ENCODE results near the gene CCDC18.
"Not testable (repeated sequence)": the region's sequence is repeated elsewhere in the genome, so short reads cannot be mapped to it uniquely, and the experiment has no call there.

Gene CCDC18, protein sequence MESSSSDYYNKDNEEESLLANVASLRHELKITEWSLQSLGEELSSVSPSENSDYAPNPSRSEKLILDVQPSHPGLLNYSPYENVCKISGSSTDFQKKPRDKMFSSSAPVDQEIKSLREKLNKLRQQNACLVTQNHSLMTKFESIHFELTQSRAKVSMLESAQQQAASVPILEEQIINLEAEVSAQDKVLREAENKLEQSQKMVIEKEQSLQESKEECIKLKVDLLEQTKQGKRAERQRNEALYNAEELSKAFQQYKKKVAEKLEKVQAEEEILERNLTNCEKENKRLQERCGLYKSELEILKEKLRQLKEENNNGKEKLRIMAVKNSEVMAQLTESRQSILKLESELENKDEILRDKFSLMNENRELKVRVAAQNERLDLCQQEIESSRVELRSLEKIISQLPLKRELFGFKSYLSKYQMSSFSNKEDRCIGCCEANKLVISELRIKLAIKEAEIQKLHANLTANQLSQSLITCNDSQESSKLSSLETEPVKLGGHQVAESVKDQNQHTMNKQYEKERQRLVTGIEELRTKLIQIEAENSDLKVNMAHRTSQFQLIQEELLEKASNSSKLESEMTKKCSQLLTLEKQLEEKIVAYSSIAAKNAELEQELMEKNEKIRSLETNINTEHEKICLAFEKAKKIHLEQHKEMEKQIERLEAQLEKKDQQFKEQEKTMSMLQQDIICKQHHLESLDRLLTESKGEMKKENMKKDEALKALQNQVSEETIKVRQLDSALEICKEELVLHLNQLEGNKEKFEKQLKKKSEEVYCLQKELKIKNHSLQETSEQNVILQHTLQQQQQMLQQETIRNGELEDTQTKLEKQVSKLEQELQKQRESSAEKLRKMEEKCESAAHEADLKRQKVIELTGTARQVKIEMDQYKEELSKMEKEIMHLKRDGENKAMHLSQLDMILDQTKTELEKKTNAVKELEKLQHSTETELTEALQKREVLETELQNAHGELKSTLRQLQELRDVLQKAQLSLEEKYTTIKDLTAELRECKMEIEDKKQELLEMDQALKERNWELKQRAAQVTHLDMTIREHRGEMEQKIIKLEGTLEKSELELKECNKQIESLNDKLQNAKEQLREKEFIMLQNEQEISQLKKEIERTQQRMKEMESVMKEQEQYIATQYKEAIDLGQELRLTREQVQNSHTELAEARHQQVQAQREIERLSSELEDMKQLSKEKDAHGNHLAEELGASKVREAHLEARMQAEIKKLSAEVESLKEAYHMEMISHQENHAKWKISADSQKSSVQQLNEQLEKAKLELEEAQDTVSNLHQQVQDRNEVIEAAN (N-terminal part only)

DNA sequence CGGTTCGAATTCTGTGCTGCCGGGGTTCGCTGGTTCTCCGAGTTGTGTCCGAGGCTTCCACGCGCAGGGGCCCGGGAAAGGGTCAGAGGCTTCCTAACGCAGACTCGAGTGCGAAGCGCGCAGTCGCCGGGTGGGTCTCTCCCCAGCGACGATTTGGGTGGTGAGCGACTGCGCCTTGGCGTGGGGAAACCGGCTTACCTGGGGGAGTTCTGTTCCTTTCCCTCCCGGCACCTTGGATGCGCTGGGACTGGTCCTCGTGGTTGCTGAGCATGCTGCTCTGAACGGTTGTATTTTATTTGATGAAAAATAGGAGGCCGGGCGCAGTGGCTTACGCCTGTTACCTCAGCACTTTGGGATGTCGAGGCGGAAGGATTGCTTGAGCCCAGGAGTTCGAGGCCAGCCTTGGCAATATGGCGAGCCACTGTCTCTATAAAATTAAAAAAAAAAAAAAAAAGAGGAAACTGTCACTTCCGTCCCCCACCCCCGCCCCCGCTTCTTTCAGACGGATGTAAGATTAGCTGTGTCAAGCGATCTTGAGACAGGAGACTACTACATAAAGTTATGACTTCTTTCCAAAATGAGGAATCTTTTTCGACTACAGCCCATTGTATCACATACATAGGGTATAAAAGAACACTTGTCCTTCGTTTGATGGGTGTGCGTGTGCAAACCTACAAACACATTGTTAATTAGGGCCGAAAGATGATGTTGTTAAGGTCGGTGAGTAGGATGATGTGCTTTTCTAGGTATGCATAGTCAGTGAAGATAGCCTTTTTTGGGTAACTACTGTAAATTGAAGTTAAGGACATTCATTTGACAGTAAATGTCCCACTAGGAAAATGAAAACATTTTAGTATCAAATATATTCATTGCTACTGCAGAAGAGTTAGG, at the start of gene CCDC18:
TSS of gene CCDC18 (plus strand) at position 2 of the 891 bp plus-strand sequence. CDS start 2,638 bp downstream, outside the sequence.
- no peak for DNase-seq

DNA sequence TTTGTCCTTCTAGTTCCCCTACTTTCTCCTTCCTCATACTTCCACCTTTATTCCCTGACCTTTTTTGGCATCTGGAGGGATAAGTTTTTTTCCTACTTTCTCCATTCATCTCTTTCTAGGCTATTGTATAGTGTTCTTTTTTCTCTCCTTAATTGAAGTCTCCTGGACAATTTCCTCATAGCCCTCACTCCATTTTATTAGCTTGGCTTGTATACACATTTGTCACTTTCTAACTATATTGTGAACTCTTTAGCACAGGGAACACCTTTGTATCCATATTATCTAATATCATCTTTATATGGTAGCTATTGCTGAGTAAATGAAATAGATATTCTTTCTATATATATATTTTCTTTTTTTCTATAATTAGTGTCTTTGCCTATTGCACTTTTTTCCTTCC, 47.9 kb upstream of the CCDC18 start:
- no peak for DNase-seq

DNA sequence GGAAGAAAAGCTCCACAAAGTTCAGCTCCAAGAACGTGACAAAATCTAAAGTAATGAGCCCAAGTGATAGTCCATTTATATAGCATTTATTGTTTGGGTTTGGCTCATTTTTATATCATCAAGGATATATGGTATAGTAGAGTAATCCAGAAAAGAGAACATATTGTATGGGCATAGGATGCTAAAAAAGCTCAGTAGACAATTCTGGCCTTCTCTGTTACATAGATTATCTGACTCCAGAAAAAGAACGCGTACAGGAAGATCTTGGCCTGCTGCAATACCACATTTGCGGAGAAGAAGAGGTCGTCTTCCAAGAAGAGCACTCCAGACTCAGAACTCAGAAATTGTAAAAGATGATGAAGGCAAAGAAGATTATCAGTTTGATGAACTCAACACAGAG, 44.1 kb upstream of the CCDC18 start:
- no peak for DNase-seq

DNA sequence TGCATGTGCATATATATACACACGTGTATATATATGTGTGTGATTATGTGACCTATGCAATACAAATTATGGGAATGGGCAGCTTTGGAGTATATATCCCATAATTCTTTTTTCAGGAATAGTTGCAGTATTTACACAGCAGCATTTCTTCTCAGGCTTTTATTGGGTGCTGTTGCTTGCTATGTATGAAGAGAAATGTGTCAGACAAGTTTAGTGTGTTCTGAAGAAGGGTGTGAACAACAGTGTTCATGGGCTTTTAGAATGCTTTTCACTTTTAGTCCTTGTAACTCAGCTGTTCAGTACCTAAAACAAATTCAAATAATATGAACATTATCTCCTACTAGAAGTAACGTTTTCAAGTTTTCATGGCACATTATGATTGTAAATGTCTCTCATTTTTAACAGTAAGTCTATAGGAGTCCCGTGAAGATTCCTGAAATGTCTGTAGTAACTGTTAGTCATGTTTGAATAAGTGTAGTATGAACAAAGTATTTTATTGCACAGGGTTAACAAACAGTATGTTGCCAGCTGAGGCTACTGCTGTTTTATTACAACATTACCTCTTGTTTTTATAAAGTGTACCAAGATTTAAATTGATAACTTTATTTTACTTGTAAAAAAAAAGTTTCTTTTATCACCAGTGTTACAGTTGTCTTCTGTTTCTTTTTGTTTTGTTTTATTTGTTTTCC, 42.8 kb upstream of the CCDC18 start:
- DNase-seq: no peak

DNA sequence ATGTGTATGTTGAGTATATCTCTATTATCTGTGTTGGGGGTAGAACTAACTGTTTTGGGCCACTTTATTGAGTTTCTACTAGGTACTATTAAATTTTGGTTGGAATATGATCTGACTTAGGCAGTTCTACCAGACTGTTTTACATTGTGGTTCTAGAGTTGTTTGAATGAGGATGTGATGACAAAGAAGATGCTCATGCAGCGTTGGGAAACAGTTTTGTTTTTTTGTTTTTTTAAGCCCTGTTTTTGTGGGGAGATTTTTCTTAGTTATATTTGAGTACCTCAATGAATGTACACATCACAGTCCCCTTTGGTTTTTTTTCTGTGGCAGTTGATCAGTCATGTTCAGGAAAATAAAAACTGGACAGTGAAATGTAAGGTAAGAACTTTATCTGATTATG, 40.4 kb upstream of the CCDC18 start:
- DNase-seq: no peak

DNA sequence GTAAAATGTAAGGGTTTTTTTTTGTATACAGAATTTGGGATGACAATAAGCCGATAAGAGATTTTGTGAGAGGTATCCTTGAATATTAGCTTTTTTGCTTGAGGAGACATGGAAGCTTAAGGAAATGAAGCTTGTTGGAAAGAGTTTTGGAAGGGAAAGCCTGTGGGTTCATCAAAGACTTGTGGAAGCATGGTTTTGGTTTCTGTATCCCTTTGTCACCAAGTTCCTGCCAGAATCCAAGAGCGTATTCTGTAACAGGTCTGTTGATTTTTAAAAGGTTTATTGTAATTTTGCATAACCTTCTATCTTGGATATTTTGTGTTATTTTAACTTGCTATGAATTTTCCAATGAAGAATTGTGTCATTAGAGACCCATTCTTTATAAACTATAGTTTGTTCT, 38.4 kb upstream of the CCDC18 start:
- no peak for DNase-seq

DNA sequence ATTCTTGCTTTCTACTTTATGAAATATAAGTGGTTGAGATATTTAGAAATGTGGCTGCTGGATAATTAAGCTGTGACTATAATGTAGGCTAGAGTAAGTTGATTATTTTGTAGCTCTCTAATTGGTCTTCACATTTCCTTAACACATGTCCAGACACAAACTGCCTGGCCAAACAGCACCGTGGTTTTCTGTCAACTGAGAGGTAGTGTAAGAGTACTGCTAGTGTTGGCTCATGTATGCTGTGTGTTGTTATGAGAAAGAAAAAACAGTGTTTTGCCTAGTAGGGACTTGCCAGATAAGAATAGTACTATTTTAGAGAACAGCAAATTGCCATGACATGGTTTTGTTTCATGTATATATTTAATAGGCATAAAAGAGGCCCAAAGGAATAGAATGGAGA, 37.4 kb upstream of the CCDC18 start:
- no peak for DNase-seq

DNA sequence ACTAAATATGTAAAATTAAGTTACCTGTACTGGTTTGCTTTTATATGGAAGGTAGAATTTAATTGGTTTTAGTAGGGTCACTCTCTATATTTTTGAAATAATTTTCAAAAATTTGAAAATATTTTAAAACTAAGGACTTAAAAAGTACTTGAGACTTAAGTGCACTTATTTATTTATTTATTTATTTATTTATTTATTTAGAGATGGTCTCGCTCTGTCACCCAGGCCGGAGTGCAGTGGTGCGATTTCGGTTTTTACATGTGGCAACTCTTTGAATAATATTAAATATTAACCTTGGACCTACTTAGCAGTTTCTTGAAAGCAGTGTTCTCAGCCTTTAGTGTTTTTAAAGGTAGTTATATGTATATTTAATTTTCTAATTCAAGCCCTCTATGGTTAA, 36.8 kb upstream of the CCDC18 start:
- no peak for DNase-seq

DNA sequence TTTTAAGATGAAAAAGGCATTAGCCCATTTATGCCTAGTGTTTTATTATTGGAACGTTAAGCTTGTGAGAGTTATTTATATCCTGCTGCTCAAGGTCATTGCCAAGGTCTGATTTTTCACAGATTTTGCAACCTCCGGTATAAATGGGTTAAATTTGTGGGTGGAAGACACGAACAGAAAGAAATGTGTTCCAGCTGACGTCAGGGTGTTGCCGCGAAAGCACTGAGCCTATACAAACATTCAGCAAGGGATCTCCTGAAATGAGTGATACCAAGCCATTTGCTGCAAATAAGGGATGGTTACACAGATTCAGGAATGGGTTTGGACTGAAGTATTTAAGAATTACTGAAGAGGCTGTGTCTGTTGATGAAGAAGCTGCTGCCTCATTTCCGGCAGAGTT, 32.5 kb upstream of the CCDC18 start:
- DNase-seq: no peak

DNA sequence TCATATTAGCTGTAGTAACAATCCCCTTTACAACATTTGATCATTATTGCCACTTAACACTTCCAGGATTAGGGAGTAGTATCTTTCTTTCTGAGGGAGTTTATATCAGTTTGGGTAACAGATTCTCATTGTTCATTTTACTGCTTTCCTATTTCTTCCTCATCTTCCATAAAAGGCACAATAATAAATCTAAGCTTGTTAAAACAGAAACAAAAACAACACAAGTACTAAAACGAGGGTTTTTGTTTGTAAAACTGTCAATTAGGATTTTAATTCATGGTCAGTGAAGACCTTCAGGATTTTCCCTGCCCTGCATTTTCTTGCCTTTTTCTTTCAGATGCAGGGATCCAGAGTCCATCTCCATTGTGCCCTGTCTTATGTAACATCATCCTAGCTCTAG, 29.8 kb upstream of the CCDC18 start:
- no peak for DNase-seq

DNA sequence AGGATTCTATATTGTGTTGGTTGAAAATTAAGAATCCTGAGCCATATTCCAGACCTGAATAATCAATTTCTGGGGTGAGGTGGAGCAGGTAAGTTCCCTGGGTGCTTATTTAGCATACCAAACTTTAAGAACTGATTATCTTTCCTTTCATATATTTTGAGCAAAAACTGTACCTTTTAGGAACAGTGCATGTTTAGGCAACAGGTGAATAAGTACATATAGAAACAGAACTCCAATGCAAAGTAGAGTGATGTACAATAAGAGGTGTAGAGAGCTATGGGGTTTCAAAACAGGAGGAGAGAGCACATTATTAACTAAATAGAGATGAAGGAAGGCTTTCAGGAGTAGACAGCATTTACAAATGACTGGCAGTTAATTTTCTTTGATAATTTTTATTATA, 29.1 kb upstream of the CCDC18 start:
- DNase-seq: no peak

DNA sequence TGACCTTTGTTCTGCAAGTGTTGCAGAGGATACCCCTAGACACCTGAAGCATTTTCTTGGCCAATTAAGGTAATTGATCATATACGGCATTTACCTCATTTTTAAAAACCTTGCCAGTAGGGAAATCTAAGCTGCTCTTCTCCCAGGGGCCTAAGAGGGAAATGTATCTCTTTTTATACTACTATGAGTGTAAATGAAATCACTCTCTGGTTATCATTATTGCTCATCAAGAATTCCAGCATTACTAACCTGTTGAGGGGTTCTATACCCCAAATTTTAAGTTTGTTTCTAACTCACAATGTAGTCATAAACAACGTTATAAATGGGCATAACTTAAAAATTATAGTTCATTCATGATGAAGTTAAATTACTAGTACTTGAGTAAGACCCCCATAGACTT, 27.7 kb upstream of the CCDC18 start:
- no peak for DNase-seq

DNA sequence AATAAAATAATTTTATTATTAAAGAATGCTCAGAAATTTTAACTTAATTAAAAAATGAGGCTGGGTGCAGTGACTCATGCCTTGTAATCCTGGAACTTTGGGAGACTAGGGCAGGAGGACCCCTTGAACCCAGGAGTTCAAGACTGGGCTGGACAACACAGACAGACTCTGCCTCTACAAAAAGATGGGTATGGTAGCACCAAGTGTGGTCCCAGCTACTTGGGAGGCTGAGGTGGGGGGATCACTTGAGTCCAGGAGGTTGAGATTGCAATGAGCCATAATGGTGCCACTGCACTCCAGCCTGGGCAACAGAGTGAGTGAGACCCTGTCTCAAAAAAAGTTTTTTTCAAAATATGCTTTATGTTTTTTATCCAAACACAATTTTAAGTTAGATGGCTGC, 25.6 kb upstream of the CCDC18 start:
- DNase-seq: no peak

DNA sequence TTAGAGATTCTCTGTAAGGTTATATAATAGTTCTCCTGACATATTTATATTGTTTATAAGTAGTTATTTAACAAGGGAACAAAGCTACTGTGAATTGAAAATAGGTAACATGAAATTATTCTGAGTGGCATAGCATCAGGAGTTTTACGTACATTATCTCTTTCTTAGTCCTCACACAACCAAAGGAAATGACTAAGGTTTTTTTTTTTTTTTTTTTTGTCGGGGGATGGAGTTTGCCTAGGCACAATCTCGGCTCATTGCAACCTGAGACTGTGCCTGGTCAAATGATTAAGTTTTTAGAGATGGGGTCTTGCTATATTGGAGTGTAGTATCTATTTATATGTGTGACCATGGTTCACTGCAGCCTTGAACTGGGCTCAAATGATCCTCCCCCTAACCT, 25.2 kb upstream of the CCDC18 start:
- no peak for DNase-seq

DNA sequence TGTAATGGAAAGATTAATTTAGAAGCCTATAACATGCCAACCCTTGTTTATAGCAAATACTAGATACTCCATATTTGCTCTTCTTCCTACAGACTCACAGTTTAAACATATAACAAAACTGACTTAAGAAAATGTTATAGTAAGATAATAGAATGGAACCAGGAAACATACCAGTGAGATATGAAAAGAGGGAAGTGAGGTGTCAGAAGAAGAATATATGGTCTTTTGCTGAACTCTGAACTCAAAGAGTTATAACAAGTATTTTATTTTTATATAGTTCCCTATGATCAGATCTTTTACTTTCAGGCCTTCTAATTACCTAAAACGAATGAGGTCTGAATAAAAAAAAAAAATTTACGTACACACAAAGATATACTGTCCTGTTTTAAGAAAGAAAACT, 21.2 kb upstream of the CCDC18 start:
- DNase-seq: no peak

DNA sequence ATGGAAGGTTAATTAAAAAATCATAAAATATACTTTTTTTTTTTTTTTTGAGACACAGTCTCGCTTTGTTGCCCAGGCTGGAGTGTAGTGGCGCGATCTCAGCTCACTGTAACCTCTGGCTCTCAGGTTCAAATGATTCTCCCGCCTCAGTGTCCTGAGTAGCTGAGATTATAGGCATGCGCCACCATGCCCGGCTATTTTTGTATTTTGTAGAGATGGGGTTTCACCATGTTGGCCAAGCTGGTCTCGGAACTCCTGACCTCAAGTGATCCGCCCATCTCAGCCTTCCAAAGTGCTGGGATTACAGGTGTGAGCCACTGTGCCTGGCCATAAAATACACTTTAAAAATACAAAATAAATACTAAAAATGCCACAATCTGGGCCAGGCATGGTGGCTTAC, 17.2 kb upstream of the CCDC18 start:
- not testable (repeated sequence) for DNase-seq

DNA sequence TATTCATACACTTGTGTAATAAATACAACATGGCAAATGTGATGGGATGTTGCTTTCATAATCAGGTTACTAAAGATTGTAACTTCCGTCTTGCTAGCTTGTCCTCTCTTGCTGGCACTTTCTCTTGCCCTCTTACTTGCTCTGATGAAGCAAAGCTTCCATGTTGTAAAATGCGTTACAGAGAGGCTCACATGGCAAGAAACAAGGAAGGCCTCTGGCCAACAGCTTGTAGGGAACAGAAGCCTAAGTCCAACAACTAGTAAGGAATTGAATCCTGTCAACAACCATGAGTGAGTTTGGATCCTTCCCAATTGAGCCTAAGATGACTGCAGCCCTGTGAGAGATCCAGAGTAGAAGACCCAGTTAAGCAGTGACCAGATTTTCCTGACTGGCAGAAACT, 15.7 kb upstream of the CCDC18 start:
- DNase-seq: no peak

DNA sequence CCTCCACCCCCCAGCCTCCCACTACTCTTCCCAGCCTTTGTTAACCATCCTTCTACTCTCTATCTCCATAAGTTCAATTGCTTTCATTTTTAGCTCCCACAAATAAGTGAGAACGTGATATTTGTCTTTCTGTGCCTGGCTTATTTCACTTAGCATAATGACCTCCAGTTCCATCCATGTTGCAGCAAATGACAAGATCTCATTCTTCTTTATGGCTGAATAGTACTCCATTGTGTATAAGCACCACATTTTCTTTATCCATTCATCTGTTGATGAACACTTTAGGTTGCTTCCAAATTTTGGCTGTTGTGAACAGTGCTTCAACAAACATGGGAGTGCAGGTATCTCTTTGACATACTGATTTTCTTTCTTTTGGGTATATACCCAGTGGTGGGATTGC, 14.6 kb upstream of the CCDC18 start:
- DNase-seq: not testable (repeated sequence)

DNA sequence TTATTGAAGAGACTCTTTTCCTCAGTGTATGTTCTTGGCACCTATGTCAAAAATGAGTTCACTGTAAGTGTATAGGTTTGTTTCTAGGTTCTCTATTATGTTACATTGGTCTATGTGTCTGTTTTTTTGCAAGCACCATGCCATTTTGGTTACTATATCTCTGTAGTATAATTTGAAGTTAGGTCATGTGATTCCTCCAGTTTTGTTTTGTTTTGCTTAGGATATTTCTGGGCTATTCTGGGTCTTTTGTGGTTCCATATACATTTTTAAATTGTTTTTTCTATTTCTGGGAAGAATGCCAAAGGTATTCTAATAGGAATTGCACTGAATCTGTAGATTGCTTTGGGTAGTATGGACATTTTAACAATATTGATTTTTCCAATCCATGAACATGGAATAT, 13.5 kb upstream of the CCDC18 start:
- no peak for DNase-seq

DNA sequence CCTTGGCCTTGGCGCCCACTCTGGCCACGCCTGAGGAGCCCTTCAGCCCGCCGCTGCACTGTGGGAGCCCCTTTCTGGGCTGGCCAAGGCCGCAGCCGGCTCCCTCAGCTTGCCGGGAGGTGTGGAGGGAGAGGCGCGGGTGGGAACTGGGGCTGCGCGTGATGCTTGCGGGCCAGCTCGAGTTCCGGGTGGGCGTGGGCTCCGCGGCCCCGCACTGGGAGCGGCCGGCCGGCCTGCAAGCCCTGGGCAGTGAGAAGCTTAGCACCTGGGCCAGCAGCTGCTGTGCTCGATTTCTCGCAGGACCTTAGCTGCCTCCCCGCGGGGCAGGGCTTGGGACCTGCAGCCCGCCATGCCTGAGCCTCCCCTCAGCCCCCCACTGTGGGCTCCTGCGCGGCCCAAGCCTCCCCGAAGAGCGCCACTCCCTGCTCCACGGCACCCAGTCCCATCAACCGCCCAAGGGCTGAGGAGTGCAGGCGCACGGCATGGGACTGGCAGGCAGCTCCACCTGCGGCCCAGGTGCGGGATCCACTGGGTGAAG, 10.3 kb upstream of the CCDC18 start:
- DNase-seq: not testable (repeated sequence)

DNA sequence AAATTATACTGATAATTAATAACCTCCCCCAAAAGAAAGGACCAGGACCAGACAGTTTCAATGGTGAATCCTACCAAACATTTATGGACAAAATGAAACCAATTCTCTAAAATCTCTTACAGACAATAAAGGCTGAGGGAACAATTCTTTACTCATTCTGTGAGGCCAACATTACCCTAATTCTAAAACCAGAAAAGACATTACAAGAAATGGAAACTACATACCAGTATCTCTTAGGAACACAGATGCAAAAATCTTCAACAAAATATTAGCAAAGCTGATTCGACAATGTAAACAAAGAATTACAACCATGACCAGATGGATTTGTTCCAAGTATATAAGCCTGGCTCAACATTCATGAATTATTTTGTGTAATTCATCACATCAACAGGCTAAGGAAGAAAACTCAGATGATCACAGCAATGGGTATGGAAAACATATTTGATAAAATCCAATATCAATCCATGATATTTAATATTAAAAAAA, 8.9 kb upstream of the CCDC18 start:
- no peak for DNase-seq

Data from NCI-H1417 treated with DMSO at 0.1 percent for 48 hours (cell line).